ENCODE data around the gene AGBL4.
A peak's percentile ranks its signal among the peaks of the same experiment; 100 is the strongest.

AGBL4 gene

DNA sequence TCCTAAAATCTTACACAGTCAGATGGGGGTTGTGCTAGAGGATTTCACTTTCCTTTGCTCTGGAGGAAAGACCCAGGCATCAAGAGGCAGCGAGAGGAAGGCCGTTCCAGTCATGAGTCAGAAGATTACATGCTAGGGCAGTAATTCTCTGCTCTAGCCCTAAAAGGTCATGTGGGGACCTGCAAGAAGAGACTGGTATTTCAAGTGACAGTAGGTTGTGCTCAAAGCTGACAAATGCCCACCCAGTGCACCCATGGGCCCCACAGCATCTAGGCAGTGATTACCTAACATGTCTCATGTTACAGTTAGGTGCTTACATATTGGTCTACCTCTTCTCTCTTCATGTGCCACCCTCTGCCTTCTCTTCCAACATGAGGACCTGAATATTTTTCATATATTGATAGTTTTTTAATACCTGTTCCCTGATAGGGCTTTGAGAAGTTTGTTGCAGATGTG, 1147.4 kb downstream of the AGBL4 start:
- no peak for DNase-seq

DNA sequence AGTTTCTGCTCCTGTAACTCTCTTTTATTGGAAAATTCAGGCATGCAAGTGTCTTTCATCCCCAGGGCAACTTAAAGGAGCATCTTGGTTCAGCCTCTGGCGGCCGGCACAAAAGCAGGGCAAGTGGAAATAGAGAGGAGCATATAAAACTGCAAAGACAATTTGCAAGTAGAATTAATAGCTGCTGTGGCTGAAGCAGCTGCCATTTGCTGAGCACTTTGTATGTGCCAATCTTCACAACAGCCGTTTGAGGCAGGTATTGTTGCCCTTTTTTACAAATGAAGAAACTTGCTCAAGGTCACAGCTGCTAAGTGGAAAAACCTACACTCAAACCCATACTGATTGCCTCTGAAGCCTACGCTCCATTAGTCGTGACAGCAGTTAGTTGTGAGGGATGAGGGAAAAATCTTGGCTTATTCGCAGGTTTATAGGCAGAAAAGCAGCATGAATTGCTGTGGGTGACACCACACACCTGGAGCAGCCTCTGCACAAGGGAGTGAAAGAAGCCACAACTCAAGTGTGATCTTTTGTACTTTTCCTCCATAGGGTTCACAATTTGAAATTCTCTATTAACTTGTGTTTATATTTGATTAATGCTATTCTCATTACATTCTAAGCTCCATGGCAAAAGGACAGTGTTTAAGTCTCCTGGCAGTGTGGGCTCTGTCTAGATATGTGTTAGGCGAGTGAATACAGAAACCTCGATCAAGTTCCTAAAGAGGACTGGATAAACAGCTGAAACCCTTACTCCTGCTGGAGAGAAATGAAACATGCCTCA, 1148.0 kb downstream of the AGBL4 start:
- no peak for DNase-seq

DNA sequence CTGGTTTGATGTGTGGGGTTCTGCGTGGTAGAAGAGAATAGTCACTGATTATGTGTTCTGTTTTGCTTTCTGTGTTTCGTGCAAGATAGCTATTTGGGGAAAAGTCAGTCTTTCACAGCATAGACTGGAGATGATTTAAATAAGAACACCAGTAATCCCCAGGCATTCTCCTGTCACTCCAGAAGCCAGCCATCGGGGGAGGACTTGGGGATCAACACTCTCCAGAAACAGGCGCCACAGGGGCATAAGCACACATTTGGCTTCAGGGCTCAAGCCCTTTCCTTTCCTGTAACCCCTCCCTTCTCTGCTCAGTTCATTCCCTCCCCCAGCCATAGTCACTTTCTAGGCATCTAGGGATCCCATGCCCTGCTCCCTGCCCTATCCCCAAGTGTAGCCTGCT, 1149.8 kb downstream of the AGBL4 start:
- DNase-seq, result no peak

DNA sequence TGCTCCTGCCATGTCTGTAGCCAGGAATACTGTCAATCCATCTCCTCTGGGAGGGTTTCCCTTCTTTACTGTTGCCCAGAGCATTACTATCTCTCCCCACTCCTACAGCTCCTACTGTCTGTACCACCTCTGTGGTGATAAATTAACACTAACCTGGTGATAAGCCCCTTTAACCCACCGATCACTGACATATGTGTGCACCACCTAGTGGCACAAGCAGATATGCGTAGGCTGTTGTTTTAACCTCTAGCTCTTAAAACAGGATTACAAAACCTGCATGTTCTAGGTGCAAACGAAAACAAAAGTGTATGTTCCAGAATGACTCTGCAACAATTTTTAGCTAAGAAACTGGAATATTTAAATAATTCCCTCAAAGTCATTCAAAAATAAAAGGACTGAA, 1153.2 kb downstream of the AGBL4 start:
- DNase-seq, result no peak

DNA sequence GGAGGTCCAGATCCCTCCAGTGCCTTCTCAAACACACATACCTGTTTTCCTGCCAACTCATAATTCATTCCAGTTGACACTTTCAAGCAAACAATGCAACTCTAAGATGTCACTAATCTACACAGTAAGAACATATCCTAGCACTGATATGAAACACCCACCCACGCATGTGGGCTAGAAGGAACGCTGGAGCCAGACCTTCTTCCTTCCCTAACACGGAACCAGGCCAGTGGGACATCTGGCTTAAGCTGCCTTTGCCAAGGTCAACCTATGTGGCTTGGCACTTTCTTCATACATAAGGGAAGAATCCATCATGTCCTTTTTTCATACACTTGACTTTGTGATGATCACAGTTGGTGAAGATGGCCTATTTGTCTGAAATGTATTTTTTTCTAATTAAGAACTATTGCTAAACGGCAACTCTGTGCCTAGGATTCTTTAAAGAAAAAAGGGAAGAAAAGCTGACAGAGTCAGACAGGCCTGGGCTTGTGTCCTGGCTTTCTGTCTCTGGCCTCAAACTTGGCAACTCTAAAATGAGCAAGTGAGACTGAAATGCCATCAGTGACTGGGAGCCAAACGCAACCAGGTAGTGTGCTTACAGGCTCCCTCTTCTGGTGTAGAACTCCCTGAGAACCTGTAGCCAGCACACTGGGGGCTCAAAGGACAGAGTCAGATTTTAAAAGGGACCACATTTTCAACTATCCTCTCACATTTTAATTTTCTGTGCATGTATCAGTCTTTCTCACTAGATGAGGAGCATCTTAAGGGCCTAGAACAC, 1154.4 kb downstream of the AGBL4 start:
- no peak for DNase-seq

DNA sequence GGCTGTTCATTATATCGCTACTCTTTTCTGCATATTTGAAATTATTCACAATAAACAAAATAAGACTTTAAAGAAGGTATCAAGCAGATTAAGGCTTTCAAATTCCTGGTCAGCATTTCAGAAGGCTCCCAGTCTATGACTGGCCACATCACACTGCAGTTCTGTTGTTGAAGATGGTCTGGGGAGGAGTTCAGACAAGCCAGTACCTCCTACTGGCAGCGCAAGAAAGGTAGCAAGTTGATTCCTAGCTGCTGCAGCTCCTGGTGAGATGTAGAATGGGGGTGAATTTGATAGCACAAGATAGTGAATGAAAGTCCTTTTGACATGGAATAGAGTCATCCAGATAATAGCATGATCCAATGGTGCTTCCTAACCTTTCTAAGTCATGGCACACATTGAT, 1158.8 kb downstream of the AGBL4 start:
- DNase-seq, result no peak

DNA sequence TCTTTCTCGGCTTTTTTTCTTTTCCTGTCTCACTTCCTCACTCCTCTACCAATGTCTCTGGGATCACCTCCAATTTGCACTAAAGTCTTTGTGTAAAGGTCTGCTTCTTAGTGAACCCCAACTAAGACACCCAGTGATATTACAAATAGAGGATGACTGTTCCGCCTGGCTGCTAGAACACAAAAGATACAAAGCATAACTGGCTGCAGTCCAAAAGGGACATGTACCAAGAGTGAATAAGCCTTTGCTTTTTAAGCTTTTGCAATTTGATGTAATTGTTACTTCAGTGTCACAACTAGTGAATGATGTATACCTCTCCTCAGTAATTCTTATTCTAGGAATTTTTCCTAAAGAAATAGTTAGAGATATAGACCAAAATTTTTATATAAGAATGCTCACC, 1164.3 kb downstream of the AGBL4 start:
- no peak for DNase-seq

DNA sequence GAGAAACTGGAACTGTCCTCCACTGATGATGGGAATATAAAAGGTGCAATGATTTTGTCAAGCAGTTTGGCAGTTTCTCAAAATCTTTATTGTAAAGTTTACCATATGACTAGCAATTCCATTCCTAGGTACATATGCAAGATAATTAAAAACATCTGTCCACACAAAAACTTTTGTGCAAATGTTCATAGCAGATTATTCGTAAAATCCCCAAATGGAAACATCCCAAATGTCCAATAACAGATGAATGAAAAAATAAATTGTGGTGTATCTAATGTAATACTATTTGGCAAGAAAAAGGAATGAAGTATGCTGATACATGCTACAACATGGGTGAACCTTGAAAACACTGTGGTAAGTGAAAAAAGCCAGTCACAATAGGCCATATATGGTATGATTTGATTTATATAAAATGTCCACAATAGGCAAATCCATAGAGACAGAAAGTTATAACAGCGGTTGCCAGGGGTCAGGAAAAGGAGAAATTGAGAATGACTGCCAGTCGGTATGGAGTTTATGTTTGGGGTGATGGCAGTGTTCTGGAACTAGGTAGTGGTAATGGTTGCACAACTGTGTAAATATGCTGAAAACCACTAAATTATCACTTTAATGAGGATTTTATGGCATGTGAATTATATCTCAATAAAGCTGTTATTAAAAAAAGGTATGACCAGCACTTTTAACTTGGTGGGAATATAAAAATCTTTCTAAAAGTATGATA, 1165.4 kb downstream of the AGBL4 start:
- no peak for DNase-seq

DNA sequence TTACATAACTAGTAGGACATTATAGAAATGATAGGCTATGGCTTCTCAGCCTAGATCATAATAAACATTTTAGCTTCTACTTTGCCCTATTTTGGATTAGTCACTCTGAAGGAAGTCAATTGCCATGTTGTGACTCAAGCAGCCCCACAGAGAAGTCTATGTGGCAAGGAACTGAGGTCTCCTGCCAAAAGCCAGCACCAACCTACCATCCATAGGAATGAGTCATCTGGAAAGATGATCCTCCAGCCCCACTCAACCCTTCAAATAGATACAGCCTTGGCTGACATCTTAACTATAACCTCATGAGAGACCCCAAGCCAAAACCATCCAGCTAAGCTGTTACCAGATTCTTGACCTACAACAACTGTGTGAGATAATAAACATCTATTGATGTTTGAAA, 1170.7 kb downstream of the AGBL4 start:
- peak; percentile 14 to 50 for DNase-seq

DNA sequence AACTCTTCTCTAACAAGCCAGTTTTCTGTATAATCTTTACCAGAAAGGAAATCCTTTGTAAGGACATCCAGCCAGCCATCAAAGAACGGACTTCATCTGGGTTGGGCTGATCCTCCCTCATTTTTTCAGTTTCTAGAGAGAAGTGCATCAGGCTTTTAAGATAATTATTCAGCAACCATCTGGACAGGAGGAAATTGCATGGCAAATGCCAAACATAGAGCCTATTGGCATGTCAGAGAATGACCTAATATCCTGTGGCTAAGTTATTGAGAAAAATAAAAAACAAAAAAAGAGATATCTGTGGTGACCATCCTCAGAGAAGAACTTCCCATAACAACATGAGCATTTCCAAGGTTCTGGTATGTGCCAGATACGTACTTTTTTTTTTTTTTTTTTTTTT, 1172.1 kb downstream of the AGBL4 start:
- peak; percentile 17 to 34 for DNase-seq

DNA sequence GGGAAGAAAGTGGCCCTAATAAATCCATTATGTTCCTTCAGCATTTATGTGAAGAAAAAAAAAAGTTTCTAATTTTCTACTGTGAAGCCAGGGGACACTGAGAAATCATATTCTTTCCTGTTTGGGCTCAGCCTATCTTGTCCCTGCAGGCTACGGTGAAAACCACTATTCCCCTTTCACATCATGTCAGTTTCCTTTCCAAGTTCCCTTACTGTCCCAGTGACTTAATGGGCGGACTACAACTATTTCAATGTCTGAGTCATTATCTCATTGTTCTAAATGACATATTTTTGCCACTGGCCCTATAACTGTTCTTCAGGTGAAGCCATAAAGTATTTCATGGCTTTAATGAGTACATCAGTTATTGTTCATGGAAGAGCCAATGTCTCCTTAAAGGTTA, 1175.7 kb downstream of the AGBL4 start:
- peak; percentile 49 to 54 for DNase-seq

DNA sequence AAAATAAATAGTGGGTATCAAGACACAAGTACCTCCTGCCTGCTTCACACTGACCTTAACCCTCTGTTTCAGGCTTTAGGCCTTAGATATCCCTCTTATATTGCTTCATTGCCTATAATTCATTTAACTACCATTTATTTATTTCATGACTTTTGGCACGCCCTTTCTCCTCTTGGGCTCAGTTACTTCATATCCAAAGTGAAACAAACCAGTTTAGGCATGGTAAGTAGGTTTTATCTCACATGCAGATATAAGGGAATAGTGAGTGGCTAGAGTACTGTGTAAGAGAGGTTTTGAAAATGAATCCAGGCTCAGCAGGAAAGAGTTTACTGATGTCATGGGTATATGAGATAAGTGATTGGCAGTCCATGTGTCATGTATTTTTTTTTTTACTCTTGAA, 1177.3 kb downstream of the AGBL4 start:
- no peak for DNase-seq

DNA sequence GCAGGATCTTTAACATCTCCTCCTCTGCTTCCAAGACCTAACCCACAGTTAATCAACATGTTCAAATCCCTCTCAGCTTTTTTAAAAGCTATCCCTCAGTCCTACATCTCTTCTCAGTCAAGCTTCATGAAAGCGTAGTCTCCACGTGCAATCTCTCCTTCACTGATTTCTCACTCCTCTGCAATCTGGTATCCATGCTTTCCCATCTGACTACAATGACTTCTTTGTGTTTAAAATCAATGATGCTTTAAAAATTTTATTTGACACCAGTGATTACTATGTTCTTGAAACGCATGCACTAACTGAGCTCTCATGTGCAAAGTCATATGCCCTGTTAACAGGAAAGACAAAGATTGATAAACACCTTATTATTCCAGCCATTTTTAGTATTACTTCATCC, 1179.6 kb downstream of the AGBL4 start:
- DNase-seq, result no peak

DNA sequence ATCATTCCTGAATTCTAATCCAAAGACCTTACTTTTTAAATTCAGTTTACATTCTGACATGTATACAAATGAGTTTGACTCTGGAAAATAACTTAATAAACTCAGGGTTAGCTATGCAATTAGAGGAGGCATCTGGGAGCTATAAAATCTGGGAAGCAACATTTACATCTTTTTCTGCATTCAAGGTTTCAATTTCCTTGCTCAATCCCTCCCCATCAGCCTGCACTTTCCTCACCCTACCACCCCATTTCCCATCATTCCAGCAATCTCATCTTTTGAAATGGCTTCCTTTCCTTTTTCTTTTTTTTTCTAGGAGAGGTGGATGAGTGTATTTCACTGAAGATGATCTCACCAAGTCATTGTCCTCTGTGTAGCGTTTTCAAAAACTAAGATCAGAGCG, 1181.8 kb downstream of the AGBL4 start:
- DNase-seq, result no peak

DNA sequence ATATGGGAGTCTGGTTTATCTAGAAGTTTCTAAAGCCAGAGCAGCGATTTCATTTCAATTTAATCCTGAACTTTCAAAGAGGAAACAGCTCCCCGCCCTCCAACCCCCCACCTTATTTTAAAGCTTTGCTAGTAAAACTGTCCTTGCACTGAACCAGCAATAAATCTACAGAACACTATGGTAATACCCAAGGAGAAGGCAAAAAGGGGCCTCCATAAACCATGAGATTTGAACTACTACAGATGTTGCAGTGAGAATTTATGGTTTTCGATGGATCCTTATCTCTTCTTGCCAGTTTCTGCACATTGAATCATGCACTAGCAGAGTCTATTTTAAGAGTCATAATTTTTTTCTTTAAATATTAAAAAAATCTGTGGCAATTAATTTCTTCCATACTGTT, 1182.3 kb downstream of the AGBL4 start:
- DNase-seq, result no peak

DNA sequence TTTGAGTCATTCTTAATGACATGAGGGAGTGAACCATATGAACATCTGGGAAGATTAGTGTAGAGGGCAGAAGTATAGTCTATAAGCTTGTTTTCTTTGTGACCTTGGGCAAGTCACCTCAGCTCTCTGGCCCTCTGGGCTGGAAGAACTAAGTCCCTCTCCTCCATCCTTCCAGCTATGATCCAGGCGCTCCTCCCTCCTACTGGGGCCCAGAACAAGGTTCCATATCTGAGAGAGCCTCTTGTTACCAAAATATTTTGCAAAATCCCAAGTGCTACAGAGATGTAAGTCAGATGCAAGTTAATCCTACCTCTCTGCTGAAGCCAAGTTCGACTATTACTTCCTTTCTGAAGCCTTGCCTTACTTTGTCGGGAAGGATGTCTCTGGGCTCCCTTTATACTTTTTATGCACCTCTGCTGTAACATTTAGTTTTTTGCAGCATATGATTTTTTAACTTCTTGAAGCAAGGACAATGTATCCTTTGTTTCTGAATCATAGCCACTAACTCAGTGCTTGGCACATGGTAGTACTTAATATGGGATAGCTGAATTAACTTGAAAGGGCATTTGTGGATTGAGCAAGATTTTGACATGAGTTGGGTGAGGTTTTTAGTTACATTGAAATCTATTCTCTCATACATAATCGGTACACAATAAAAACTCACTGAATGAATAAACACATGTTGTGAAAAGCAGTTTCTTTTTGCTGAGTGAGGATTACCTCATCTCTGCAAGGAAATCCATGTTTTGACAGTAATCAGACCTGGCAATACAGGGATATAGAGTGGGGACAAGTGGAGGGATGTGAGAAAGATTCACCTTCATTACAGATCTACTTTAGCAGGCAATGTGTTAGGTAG, 1192.4 kb downstream of the AGBL4 start:
- DNase-seq, result no peak

DNA sequence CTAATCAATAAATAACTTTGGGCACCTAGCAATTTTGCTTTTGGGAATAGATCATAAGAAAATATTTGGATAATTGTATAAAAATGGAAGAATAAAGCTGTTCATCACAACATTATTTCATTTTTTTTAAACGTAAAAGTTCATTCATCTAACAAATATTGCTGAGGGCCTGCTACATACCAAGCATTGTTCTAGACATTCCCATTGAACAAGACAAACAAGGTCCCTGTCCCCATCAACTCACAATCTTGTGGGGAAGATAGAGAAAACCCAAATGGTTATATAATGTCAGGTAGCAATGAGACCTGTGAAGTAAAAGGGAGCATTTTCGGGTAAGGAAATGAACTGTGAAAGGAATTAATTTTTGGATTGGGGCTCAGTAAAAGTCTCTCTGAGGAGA, 1193.0 kb downstream of the AGBL4 start:
- DNase-seq, result no peak

DNA sequence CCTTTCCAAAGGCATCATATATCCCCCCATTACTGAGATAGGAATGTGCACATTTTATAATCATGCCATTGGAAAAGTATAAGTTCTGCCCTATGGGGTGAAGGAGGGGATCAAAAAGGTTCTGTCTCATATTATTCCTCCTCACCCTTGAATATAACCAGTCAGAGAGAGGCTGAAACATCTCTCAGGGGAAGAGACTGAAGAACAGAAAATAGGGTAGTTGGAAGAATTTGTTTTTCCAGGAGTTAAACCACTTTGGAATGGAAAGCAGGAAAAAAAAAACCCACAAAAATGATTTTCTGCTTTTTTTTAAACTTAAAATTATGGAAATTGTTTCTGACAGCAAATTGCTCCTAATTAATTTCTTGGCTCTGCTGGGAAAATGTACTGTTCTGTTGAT, 1194.3 kb downstream of the AGBL4 start:
- DNase-seq, result no peak

DNA sequence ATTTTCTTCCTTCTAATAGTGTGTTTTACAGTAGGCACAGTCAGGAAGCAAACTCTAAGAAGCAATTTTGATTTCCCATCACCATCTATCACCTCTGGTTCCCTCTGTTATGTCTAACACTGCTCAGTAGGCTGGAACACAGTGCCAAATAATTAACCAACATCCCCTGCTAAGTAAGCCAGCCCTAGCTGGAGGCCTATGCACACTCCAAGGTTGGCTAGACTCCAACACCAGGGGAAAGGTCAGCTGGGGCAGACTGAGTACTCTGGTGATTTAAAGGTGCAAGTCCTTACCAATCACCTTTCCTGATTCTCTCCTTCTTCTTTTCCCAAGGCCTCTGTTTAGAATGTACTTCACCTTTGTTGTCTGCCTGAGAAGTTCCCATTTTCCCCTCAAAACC, 1200.6 kb downstream of the AGBL4 start:
- DNase-seq, result no peak

DNA sequence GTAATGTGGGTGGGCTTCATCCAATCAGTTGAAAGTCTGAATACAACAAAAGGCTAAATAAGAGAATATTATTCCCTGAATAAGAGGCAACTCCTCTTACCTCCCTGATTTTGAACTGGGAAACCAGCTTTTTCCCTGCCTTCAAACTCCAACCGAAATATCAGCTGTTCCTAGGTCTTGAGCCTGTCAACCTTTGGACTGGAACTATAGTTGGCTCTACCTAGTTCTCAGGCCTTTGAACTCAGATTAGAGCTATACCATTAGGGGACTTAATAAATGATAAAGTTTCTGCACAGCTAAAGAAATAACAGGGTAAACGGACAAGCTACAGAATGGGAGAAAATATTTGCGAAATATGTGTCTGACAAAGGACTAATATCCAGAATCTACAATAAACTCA, 1203.3 kb downstream of the AGBL4 start:
- DNase-seq, result no peak

DNA sequence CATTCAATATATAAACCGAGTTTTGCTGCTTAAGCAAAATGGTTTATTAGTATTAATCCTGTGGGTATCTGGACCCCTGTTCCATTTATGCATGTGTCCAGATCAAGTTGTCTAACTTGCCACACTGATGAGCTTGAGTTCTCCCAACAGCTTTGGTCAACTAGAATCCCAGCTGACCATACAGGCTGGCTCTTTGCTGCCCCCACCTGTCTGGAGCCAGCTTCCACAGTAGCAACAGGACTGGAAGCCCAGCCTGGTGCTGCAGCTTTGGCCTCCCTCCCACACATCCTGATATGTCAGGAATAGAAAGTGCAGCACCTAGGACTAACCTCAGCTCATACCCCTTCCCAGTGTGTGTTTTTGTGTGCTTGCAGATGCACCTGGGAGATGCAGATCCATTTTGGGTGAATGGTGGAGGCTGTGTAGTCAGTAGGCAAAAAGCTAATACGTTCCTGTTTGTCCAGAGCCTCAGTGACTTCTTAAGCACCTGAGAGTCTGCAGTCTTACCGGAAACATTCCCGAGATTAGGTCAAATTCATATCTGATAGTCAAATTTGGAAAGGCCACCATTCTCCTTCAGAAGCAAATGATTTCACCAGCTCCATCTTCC, 1206.1 kb downstream of the AGBL4 start:
- peak; percentile 59 to 80 for DNase-seq

DNA sequence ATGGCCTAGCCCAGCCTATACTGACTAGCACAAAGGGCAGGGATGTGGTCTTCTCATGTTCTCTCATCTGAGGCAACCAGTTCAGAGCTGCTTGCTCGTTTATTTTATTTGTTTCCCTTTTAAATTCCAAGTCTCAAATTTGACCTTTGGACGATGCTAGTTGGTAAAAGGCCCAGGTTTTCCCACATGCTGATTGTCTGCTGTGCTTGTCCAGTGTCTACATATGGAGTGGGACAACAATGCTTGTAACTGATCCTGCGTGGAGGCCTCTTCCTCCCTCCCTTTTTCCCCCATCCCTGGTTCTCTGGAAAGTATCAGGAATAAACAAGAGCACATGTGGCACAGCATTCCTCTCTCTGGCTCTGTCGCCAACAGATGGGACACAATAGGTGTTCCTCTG, 1213.0 kb downstream of the AGBL4 start:
- DNase-seq, result no peak
